HG02870 (cell line): ENCODE results near the gene XRN2.

Experiments
- ATAC-seq: cut with Tn5 transposase; IDR thresholded peaks from one replicate; pipeline ENCODE4 v1.9.1; 2021; ENCODE audit warnings: mild to moderate bottlenecking, moderate library complexity; ENCODE audit not compliant: unreplicated experiment

Gene XRN2

GRCh38 chr20:21303061-21303871, at the start of gene XRN2:
Gene XRN2, plus strand, starts transcription at chr20:21303331. Its CDS starts 68 bp downstream, at chr20:21303399.
- peak; percentile 92 for ATAC-seq

GRCh38 chr20:21257192-21257591, 45.9 kb upstream of the XRN2 start:
- no peak for ATAC-seq

GRCh38 chr20:21258411-21258810, 44.7 kb upstream of the XRN2 start:
- ATAC-seq, result no peak

GRCh38 chr20:21259346-21259745, 43.8 kb upstream of the XRN2 start:
- no peak for ATAC-seq

- ATAC-seq, result no peak
Observed at GRCh38 chr20:21262812-21263211, 40.3 kb upstream of the XRN2 start.

GRCh38 chr20:21265261-21266190, 37.6 kb upstream of the XRN2 start:
- ATAC-seq, result no peak

- no peak for ATAC-seq
Observed at GRCh38 chr20:21266191-21266536, 37.0 kb upstream of the XRN2 start.

GRCh38 chr20:21269772-21270171, 33.4 kb upstream of the XRN2 start:
- no peak for ATAC-seq

GRCh38 chr20:21270806-21271205, 32.3 kb upstream of the XRN2 start:
- ATAC-seq, result no peak

GRCh38 chr20:21272279-21272678, 30.9 kb upstream of the XRN2 start:
- peak; percentile 77 for ATAC-seq

GRCh38 chr20:21272679-21273078, 30.5 kb upstream of the XRN2 start:
- ATAC-seq, result peak; percentile 80

- ATAC-seq, result no peak
Observed at GRCh38 chr20:21273755-21274386, 29.3 kb upstream of the XRN2 start.

- ATAC-seq, result no peak
Observed at GRCh38 chr20:21278829-21279228, 24.3 kb upstream of the XRN2 start.

GRCh38 chr20:21279706-21280521, 23.2 kb upstream of the XRN2 start:
- ATAC-seq, result no peak

GRCh38 chr20:21280522-21281016, 22.6 kb upstream of the XRN2 start:
- peak; percentile 69 for ATAC-seq

- ATAC-seq, result no peak
Observed at GRCh38 chr20:21286775-21287174, 16.4 kb upstream of the XRN2 start.

GRCh38 chr20:21288587-21289370, 14.4 kb upstream of the XRN2 start:
- no peak for ATAC-seq

- ATAC-seq, result no peak
Observed at GRCh38 chr20:21289651-21290050, 13.5 kb upstream of the XRN2 start.

GRCh38 chr20:21291026-21291425, 12.1 kb upstream of the XRN2 start:
- no peak for ATAC-seq

GRCh38 chr20:21294755-21295154, 8.4 kb upstream of the XRN2 start:
- ATAC-seq, result no peak
